Esophagus (tissue), 2 donors: ENCODE results near the gene TMEM200A. TPM values are rescaled to one million over a fixed set of nuclear protein-coding genes. Genes with fewer than 3 reads are reported as not detected.

Experiments used
- H3K27ac ChIP-seq, 2 donors: one replicate each; pipeline ENCODE4 v1.5.1; 2013; ENCODE audit warnings: low read depth in 2 of 2, mild to moderate bottlenecking in 2 of 2, inconsistent platforms in 1 of 2, low read length in 1 of 2, moderate library complexity in 1 of 2
- H3K27me3 ChIP-seq, 2 donors: one replicate each; pipeline ENCODE4 v1.6.1; 2013; ENCODE audit warnings: low read length in 2 of 2, control low read depth in 1 of 2, mild to moderate bottlenecking in 1 of 2; ENCODE audit not compliant: insufficient read depth in 2 of 2, control insufficient read depth in 1 of 2
- H3K36me3 ChIP-seq, 2 donors: one replicate each; pipeline ENCODE4 v1.6.1; 2013; ENCODE audit warnings: low read length in 1 of 2; ENCODE audit not compliant: control insufficient read depth in 2 of 2, insufficient read depth in 2 of 2
- H3K4me1 ChIP-seq, 2 donors: one replicate each; pipeline ENCODE4 v1.6.1; 2013; ENCODE audit warnings: low read length in 1 of 2; ENCODE audit not compliant: control insufficient read depth in 2 of 2, insufficient read depth in 2 of 2
- H3K4me3 ChIP-seq, 2 donors: one replicate each; pipeline ENCODE4 v1.5.1; 2013; ENCODE audit warnings: low read length in 2 of 2, mild to moderate bottlenecking in 2 of 2, low read depth in 1 of 2, moderate library complexity in 1 of 2
- H3K9me3 ChIP-seq, 2 donors: one replicate each; pipeline ENCODE4 v1.6.1; 2013; ENCODE audit warnings: mild to moderate bottlenecking in 2 of 2, low read depth in 1 of 2, low read length in 1 of 2, moderate library complexity in 1 of 2; ENCODE audit not compliant: control insufficient read depth in 2 of 2, insufficient read depth in 1 of 2
- WGBS, 2 donors: extraction: QIAGEN DNeasy Blood & Tissue Kit; methylation state at CpG; one replicate each; pipeline ENCODE4 v1.1.7; 2013; 5-methylcytosine and 5-hydroxymethylcytosine counted together
- polyA plus RNA-seq, 2 donors: library from polyadenylated mRNA; stranded (reverse); fragments of 200-250 nt; gene quantifications; one replicate each; pipeline ENCODE4 v1.2.3, GENCODE V29; 2013
- donor health status: healthy with polysubstance abuse.
- donor health status: Bipolar disorder and iron deficiency.

TMEM200A gene
- polyA plus RNA-seq, 2 donors = 0.10 to 0.27 TPM

- no peaks in the 10 kb centered on the region for H3K9me3 ChIP-seq
- H3K4me1 ChIP-seq = no peaks in the 10 kb centered on the region
- 88 to 93% methylated on average over 4 of the region's 4 CpGs for WGBS, 2 donors
- no peaks in the 10 kb centered on the region for H3K27me3 ChIP-seq
- H3K4me3 ChIP-seq = no peak overlapping the region
- no peaks in the 10 kb centered on the region for H3K36me3 ChIP-seq
- H3K27ac ChIP-seq = no peak overlapping the region
Measured at GRCh38 chr6:130432838-130433237, 67.0 kb downstream of the TMEM200A start.

DNA sequence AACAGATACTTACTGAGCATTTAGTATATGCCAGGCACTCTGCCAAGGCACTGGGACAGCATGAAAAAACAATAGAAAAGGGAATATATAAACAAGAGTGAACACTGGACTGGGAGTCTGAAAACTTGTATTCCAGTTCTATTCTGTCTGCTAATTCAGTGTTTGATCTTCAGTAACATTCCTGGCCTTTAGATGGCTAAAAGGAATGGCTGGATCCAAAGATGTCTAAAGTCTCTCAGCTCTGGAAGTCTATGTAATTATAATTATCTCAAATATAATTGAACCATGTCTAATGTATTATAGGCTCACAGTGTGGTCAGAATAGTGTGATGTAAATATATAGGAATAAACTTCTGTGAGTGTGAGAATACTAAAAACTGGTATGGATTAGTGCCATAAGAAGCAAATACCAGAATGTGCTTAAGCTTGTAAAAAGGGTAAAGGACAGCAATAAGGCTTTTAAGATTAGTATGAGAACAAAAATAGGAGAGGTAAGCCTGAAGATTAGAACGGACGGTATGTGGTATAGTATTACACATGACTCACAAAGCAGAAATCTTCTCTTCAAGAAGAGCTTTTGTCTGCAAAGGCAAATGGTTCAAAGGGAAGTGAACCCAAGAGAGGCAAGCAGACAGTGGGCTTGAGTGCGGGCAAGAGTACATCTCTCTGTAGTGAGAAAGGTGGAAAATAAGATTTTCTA, 68.5 kb downstream of the TMEM200A start:
- H3K4me3 ChIP-seq = no peak overlapping the region
- no peaks in the 10 kb centered on the region for H3K36me3 ChIP-seq
- no peaks in the 10 kb centered on the region for H3K4me1 ChIP-seq
- WGBS, 2 donors = 60 to 66% methylated on average over 3 of the region's 3 CpGs
- no peak overlapping the region for H3K27ac ChIP-seq
- H3K27me3 ChIP-seq = no peaks in the 10 kb centered on the region
- no peaks in the 10 kb centered on the region for H3K9me3 ChIP-seq

- Histone ChIP-seq H3K4me3 (no peak overlapping the region), H3K27me3 (no peaks in the 10 kb centered on the region), H3K27ac (no peak overlapping the region), H3K9me3 (no peaks in the 10 kb centered on the region), H3K4me1 (no peaks in the 10 kb centered on the region), H3K36me3 (no peaks in the 10 kb centered on the region)
- 93 to 95% methylated on average over 4 of the region's 4 CpGs for WGBS, 2 donors
Measured at GRCh38 chr6:130435181-130435580, 69.4 kb downstream of the TMEM200A start.

GRCh38 chr6:130437961-130438360, 72.1 kb downstream of the TMEM200A start:
- 26 to 36% methylated on average over 1 of the region's 1 CpG for WGBS, 2 donors
- Histone ChIP-seq H3K4me1 (no peaks in the 10 kb centered on the region), H3K9me3 (no peaks in the 10 kb centered on the region), H3K27me3 (no peaks in the 10 kb centered on the region), H3K36me3 (peaks cover 0 to 3% of the 10 kb centered on the region in 2 donors), H3K27ac (no peak overlapping the region), H3K4me3 (no peak overlapping the region)

GRCh38 chr6:130447374-130447773, 81.6 kb downstream of the TMEM200A start:
- Histone ChIP-seq H3K27me3 (no peaks in the 10 kb centered on the region), H3K4me3 (no peak overlapping the region), H3K36me3 (no peaks in the 10 kb centered on the region), H3K27ac (no peak overlapping the region), H3K9me3 (no peaks in the 10 kb centered on the region), H3K4me1 (no peaks in the 10 kb centered on the region)

DNA sequence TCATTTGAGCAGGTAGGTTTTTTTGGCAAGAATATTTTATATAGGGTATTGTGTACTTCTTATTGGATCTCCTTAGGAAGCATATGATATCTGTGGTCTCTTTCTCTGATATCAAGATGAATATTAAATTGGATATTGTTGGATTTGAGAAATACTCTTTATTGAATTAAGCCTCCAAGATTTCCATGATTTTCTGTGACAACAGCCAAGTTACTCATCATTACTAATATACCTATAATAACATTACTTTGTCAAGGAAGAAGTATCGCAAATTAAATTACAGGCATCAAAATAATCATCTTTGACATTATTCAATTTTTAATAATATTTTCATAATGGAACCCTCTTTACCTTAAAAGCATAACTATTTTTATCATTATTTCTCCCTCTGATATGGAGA, 86.5 kb downstream of the TMEM200A start:
- Histone ChIP-seq H3K9me3 (no peaks in the 10 kb centered on the region), H3K27me3 (no peaks in the 10 kb centered on the region), H3K36me3 (no peaks in the 10 kb centered on the region), H3K4me1 (no peaks in the 10 kb centered on the region), H3K27ac (no peak overlapping the region), H3K4me3 (no peak overlapping the region)
- WGBS, 2 donors = 95 to 98% methylated on average over 1 of the region's 1 CpG

DNA sequence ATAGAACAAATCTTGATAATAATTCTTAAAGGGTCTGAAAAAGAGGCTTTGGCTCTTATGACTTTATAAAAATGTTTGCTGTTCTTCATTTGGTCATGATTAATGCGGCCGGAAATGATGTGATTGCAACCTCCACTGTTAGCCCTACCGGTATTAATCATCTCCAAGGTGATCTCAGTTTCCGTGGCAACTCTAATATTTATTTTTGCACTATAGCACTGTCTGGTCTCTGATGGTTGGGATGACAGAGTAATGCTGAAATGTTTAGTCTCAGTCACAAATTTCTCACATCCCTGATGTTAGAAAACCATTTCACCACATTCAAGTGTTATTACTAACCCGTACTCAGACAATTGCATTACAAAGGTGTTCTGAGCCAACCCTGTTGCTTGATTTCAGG, 87.4 kb downstream of the TMEM200A start:
- H3K27ac ChIP-seq = no peak overlapping the region
- H3K4me1 ChIP-seq = no peaks in the 10 kb centered on the region
- 60 to 76% methylated on average over 5 of the region's 5 CpGs for WGBS, 2 donors
- no peaks in the 10 kb centered on the region for H3K27me3 ChIP-seq
- no peaks in the 10 kb centered on the region for H3K9me3 ChIP-seq
- no peak overlapping the region for H3K4me3 ChIP-seq
- no peaks in the 10 kb centered on the region for H3K36me3 ChIP-seq

- Histone ChIP-seq H3K4me3 (no peak overlapping the region), H3K36me3 (no peaks in the 10 kb centered on the region), H3K9me3 (no peaks in the 10 kb centered on the region), H3K27me3 (no peaks in the 10 kb centered on the region), H3K4me1 (no peaks in the 10 kb centered on the region), H3K27ac (no peak overlapping the region)
- 88% methylated on average over 4 of the region's 4 CpGs for WGBS, 2 donors
Measured at GRCh38 chr6:130457605-130458004, 91.8 kb downstream of the TMEM200A start.

DNA sequence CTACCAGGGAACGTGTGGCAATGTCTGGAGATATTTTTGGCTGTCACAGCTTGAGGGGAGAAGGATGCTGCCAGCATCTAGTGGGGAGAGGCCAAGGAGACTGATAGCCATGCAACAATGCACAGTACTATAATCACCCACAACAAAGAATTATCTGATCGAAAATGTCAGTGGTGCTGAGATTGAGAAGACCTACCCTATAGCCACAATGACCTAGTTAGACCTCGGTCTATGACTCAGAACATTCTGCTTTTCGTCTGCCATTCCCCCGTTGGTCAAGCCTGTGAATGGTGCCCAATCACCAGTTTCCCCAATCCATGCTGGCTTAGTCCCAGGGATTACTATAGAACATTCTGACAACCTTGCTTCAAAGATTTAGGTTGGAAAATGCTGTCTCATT, 93.5 kb downstream of the TMEM200A start:
- Histone ChIP-seq H3K27ac (no peak overlapping the region), H3K36me3 (no peaks in the 10 kb centered on the region), H3K4me1 (no peaks in the 10 kb centered on the region), H3K4me3 (no peak overlapping the region), H3K9me3 (no peaks in the 10 kb centered on the region), H3K27me3 (no peaks in the 10 kb centered on the region)
- WGBS, 2 donors = 65 to 78% methylated on average over 5 of the region's 5 CpGs

- 90% methylated on average over 1 of the region's 1 CpG for WGBS, 2 donors
- no peaks in the 10 kb centered on the region for H3K27me3 ChIP-seq
- H3K9me3 ChIP-seq = no peaks in the 10 kb centered on the region
- no peaks in the 10 kb centered on the region for H3K36me3 ChIP-seq
- H3K4me1 ChIP-seq = no peaks in the 10 kb centered on the region
- no peak overlapping the region for H3K4me3 ChIP-seq
- H3K27ac ChIP-seq = no peak overlapping the region
Measured at GRCh38 chr6:130460934-130461333, 95.1 kb downstream of the TMEM200A start.
